Activated CD8-positive, alpha-beta T cell treated with anti-CD3 and anti-CD28 coated beads for 36 hours (primary cell): ENCODE data around the gene LRRC52. TPM values are rescaled to one million over a fixed set of nuclear protein-coding genes. Genes with fewer than 3 reads are reported as not detected.

Experiments
- ATAC-seq: fragments of 200-7000 bp; cut with Tn5 transposase; one replicate; pipeline ENCODE4 v1.10.0; 2021; ENCODE audit warnings: mild to moderate bottlenecking, moderate library complexity
- CTCF ChIA-PET: fragments of 350-600 bp; sonication (Branson Sonifier 250); formaldehyde crosslinking; loops from one replicate; lab custom pipeline; 2021; ENCODE audit warnings: antibody characterized with exemption; lab: Charles Lee
- POLR2A ChIA-PET: fragments of 350-600 bp; sonication (Branson Sonifier 250); formaldehyde crosslinking; loops from one replicate; lab custom pipeline; 2021; ENCODE audit warnings: antibody characterized with exemption; lab: Charles Lee
- DNase-seq: peaks from one replicate; pipeline ENCODE4 v3.0.0-alpha.2; 2020
- H3K27ac Mint-ChIP-seq: one replicate; pipeline ENCODE4 v1.8.0; 2021; ENCODE audit warnings: mild to moderate bottlenecking, mixed read lengths
- H3K27me3 Mint-ChIP-seq: one replicate; pipeline ENCODE4 v1.8.0; 2021; ENCODE audit warnings: mixed read lengths
- H3K36me3 Mint-ChIP-seq: one replicate; pipeline ENCODE4 v1.8.0; 2021; ENCODE audit warnings: low read depth, mixed read lengths
- H3K4me1 Mint-ChIP-seq: one replicate; pipeline ENCODE4 v1.8.0; 2021; ENCODE audit warnings: low read depth, mixed read lengths
- H3K4me3 Mint-ChIP-seq: one replicate; pipeline ENCODE4 v1.8.0; 2021; ENCODE audit warnings: mild to moderate bottlenecking, moderate library complexity, mixed read lengths
- H3K9me3 Mint-ChIP-seq: one replicate; pipeline ENCODE4 v1.8.0; 2021; ENCODE audit warnings: mixed read lengths
- intact Hi-C: fragments of 100-400 bp; cut with micrococcal nuclease; formaldehyde crosslinking; loops from one replicate; pipeline ENCODE4 v1.10.0; 2022
- total RNA-seq, 2 experiments: library from RNA; stranded (reverse); gene quantifications; one replicate each; pipeline ENCODE4 v1.2.3, GENCODE V29; 2021
- TF ChIP-seq, protein P1 (sequence below): fragments of 200-600 bp; IDR thresholded peaks from one replicate; pipeline ENCODE4 v1.8.0; 2022; ENCODE audit warnings: antibody characterized with exemption, mild to moderate bottlenecking

Gene LRRC52
- total RNA-seq, 2 experiments from 2014 or later = not detected

DNA sequence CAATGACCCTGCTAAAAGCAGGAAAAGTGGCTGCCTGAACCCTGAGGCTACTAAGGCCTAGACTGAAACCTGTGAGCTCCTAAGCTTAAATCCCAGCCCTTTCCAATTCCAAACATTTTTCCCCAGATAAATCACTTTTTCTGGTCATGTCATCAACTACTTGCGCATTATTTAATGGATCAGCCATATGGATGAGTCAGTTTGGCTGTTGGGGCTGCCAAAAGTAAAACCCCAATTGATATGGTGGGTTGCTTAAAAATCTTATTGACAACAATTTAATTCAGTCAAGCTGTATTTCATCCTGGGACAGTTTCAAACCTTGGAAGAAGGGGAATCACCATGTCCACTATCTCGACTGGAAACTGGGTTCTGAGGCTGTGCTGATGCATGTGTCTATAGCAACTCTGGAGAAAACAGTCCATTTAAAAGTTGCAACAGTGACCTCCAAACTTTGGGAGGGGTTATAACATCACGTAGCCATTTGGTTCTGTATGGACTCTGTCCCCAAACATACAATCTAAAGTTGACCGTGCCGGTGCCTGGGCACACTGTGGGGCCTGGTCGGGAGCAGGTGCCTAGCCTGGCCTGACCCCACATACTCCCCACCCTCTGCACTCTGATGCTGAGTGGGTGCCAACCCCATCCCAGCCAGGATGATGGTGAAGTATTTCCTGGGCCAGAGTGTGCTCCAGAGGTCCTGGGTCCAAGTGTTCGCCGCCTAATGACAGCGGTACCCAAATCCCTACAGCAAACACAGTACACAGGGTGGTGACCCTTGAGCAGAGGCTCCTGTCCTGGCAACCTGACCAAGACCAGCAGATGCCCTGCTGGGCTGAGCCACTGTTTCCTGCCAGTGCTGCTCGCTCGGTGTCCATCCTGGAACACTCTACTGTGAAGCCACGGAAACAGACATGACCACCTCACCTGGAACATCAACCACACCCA is 46.5 kb upstream of the LRRC52 start:
- H3K4me3 Mint-ChIP-seq = no peak overlapping the region
- ChIA-PET CTCF (no interaction called here), POLR2A (no interaction called here)
- no peaks in the 10 kb centered on the region for H3K36me3 Mint-ChIP-seq
- H3K4me1 Mint-ChIP-seq = no peaks in the 10 kb centered on the region
- intact Hi-C loops = no loop called here
- no peak for ATAC-seq
- H3K27me3 Mint-ChIP-seq = peaks cover 6% of the 10 kb centered on the region
- DNase-seq = no peak
- TF ChIP-seq, protein P1, sequence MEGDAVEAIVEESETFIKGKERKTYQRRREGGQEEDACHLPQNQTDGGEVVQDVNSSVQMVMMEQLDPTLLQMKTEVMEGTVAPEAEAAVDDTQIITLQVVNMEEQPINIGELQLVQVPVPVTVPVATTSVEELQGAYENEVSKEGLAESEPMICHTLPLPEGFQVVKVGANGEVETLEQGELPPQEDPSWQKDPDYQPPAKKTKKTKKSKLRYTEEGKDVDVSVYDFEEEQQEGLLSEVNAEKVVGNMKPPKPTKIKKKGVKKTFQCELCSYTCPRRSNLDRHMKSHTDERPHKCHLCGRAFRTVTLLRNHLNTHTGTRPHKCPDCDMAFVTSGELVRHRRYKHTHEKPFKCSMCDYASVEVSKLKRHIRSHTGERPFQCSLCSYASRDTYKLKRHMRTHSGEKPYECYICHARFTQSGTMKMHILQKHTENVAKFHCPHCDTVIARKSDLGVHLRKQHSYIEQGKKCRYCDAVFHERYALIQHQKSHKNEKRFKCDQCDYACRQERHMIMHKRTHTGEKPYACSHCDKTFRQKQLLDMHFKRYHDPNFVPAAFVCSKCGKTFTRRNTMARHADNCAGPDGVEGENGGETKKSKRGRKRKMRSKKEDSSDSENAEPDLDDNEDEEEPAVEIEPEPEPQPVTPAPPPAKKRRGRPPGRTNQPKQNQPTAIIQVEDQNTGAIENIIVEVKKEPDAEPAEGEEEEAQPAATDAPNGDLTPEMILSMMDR = no peak
- H3K27ac Mint-ChIP-seq = no peak overlapping the region
- no peaks in the 10 kb centered on the region for H3K9me3 Mint-ChIP-seq

DNA sequence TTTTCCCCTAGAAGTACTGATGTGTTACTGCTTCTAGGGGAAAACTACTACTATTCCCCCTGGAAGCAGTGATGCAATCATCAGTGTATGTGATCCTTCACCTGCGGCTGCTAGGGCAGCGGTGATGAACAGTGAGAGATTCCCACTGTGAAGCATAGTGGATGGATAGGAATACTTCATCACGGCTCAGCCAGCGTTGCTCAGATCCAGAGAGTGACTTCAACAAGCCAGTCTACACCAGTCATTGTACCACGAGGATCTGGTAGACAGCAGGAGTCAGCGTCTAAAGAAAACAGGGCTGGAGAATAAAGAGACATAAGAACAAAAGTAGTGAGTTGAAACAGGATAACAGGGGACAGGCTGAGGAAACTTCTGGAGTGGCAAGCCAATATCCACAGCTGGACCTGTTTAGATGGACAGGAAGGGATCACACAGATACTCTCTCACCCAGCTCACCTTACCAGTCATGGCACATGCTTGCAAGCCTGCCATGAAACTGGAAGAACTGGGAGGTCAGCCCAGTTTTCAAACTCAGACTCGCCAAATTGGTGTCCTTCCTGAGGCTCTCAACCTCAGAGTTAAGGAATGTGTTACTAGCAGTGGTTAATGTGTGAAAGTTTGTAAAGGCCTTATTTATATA is 42.4 kb upstream of the LRRC52 start:
- ChIA-PET POLR2A (no interaction called here), CTCF (no interaction called here)
- DNase-seq (no peak), ATAC-seq (no peak)
- intact Hi-C loops = no loop called here
- Mint-ChIP-seq H3K36me3 (no peaks in the 10 kb centered on the region), H3K4me1 (no peaks in the 10 kb centered on the region), H3K4me3 (no peak overlapping the region), H3K27me3 (peaks cover 13% of the 10 kb centered on the region), H3K9me3 (no peaks in the 10 kb centered on the region), H3K27ac (no peak overlapping the region)
- TF ChIP-seq, protein P1 = no peak

DNA sequence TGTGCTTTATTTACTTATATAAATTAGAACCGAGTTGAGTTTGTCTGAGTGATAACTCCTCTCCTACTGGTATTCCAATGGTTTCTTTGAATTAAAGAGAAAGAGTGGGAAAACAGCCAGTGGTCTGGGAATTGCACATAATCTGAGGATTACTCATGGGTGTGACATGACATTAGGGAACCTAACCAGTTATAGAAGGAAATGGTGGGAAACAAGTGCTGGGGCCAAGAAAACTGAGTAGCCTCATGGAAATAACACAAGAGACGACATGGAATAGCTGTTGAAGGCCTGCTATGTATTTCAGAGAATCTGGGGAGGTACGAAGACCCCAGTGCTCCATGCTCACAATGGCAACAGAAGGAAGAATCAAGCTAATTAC is 41.8 kb upstream of the LRRC52 start:
- H3K4me1 Mint-ChIP-seq = no peaks in the 10 kb centered on the region
- H3K4me3 Mint-ChIP-seq = no peak overlapping the region
- ChIA-PET POLR2A (no interaction called here), CTCF (no interaction called here)
- intact Hi-C loops = no loop called here
- no peak overlapping the region for H3K27ac Mint-ChIP-seq
- no peaks in the 10 kb centered on the region for H3K9me3 Mint-ChIP-seq
- TF ChIP-seq, protein P1 = no peak
- no peaks in the 10 kb centered on the region for H3K36me3 Mint-ChIP-seq
- DNase-seq (no peak), ATAC-seq (no peak)
- peaks cover 13% of the 10 kb centered on the region for H3K27me3 Mint-ChIP-seq

DNA sequence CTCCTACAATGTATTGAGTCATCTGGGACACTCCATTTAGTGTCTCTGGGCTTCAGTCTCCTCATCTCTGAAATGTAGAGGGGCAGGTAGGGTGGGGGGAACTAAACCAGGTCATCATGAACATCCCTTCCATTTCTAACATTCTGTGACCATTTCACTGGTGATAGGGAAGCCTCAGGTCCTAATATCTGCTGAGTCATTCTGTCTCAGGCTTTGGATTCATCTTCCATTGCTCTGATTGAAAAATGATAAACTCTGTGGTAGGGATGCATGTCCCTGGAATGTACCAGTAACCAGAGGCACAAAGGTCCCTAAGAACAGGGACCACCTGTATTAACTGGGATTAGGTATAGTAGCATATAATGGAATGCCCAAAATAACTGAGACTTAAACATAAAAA is 36.2 kb upstream of the LRRC52 start:
- Mint-ChIP-seq H3K4me3 (no peak overlapping the region), H3K9me3 (no peaks in the 10 kb centered on the region), H3K27me3 (peaks cover 13% of the 10 kb centered on the region), H3K4me1 (no peaks in the 10 kb centered on the region), H3K27ac (no peak overlapping the region), H3K36me3 (no peaks in the 10 kb centered on the region)
- DNase-seq (no peak), ATAC-seq (no peak)
- CTCF ChIA-PET = interaction anchor here (2.1 kb wide), 1 partner anchor 140 kb away, joined by 5 read pairs; no protein-coding TSS in a partner anchor
- TF ChIP-seq, protein P1 = no peak
- intact Hi-C loops = no loop called here
- POLR2A ChIA-PET = no interaction called here

DNA sequence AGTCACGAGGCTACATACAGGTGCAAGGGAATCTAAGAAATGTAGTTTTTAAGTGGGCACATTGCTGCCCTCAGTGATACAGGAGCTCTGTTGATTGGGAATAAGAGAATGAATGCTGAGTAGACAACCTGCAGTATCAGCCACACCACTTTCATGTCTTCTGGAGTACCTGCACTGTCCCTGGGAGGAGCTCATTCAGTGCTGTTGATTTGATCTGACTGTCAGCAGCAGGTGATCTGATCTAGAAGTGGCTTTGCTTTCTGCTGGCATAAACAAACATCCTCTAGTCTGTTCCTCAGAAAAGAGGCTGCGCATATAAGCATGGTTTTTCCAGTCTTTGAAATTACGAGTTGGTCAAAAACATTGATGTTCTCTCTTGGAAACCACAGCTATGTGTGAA is 35.5 kb upstream of the LRRC52 start:
- intact Hi-C loops = no loop called here
- Mint-ChIP-seq H3K4me3 (no peak overlapping the region), H3K9me3 (no peaks in the 10 kb centered on the region), H3K27ac (no peak overlapping the region), H3K4me1 (no peaks in the 10 kb centered on the region), H3K27me3 (peaks cover 15% of the 10 kb centered on the region), H3K36me3 (no peaks in the 10 kb centered on the region)
- ATAC-seq (no peak), DNase-seq (no peak)
- TF ChIP-seq, protein P1 = no peak
- ChIA-PET POLR2A (no interaction called here), CTCF (interaction anchor here (1.0 to 2.1 kb wide), 2 partner anchors 38 to 140 kb away, joined by 3 to 5 read pairs; no protein-coding TSS in a partner anchor)
